Kidney capillary endothelial cell (primary cell): ENCODE data around the gene SETD7.

Experiments used
- DNase-seq: peaks from one replicate; pipeline ENCODE4 v3.0.0-alpha.2; 2018; ENCODE audit warnings: low spot score

Gene SETD7

GRCh38 chr4:139509727-139510410 is 46.1 kb downstream of the SETD7 start:
- DNase-seq = peak; percentile 49

GRCh38 chr4:139508581-139509237 is 47.3 kb downstream of the SETD7 start:
- DNase-seq = peak; percentile 77

- no peak for DNase-seq
Measured at GRCh38 chr4:139506774-139507173, 49.2 kb downstream of the SETD7 start.

- no peak for DNase-seq
Measured at GRCh38 chr4:139503622-139504166, 52.3 kb downstream of the SETD7 start.

- no peak for DNase-seq
Measured at GRCh38 chr4:139501927-139502899, 53.8 kb downstream of the SETD7 start.

- no peak for DNase-seq
Measured at GRCh38 chr4:139501527-139501926, 54.5 kb downstream of the SETD7 start.

- DNase-seq = no peak
Measured at GRCh38 chr4:139501117-139501516, 54.9 kb downstream of the SETD7 start.

GRCh38 chr4:139499186-139499585 is 56.8 kb downstream of the SETD7 start:
- no peak for DNase-seq

GRCh38 chr4:139493176-139493575 is 62.8 kb downstream of the SETD7 start:
- DNase-seq = no peak

- DNase-seq = no peak
Measured at GRCh38 chr4:139492429-139492828, 63.6 kb downstream of the SETD7 start.

- no peak for DNase-seq
Measured at GRCh38 chr4:139489638-139490037, 66.4 kb downstream of the SETD7 start.

GRCh38 chr4:139488442-139488841 is 67.6 kb downstream of the SETD7 start:
- DNase-seq = no peak

GRCh38 chr4:139484783-139485311 is 71.2 kb downstream of the SETD7 start:
- DNase-seq = no peak

- DNase-seq = no peak
Measured at GRCh38 chr4:139483000-139483399, 73.0 kb downstream of the SETD7 start.

GRCh38 chr4:139481465-139481864 is 74.6 kb downstream of the SETD7 start:
- no peak for DNase-seq

GRCh38 chr4:139476363-139476762 is 79.7 kb downstream of the SETD7 start:
- DNase-seq = no peak

GRCh38 chr4:139472852-139473251 is 83.2 kb downstream of the SETD7 start:
- DNase-seq = no peak

GRCh38 chr4:139470997-139471665 is 84.9 kb downstream of the SETD7 start:
- no peak for DNase-seq

- DNase-seq = no peak
Measured at GRCh38 chr4:139470295-139470694, 85.7 kb downstream of the SETD7 start.

- no peak for DNase-seq
Measured at GRCh38 chr4:139469869-139470268, 86.2 kb downstream of the SETD7 start.

- DNase-seq = no peak
Measured at GRCh38 chr4:139469216-139469615, 86.8 kb downstream of the SETD7 start.
